HG03575 (cell line): Measurements from ENCODE around the gene DEGS1.

Experiments
- ATAC-seq: cut with Tn5 transposase; IDR thresholded peaks from one replicate; pipeline ENCODE4 v1.9.1; 2021; ENCODE audit not compliant: unreplicated experiment, insufficient number of reproducible peaks, low FRiP score; ENCODE audit errors: extremely low read depth

Gene DEGS1

DNA sequence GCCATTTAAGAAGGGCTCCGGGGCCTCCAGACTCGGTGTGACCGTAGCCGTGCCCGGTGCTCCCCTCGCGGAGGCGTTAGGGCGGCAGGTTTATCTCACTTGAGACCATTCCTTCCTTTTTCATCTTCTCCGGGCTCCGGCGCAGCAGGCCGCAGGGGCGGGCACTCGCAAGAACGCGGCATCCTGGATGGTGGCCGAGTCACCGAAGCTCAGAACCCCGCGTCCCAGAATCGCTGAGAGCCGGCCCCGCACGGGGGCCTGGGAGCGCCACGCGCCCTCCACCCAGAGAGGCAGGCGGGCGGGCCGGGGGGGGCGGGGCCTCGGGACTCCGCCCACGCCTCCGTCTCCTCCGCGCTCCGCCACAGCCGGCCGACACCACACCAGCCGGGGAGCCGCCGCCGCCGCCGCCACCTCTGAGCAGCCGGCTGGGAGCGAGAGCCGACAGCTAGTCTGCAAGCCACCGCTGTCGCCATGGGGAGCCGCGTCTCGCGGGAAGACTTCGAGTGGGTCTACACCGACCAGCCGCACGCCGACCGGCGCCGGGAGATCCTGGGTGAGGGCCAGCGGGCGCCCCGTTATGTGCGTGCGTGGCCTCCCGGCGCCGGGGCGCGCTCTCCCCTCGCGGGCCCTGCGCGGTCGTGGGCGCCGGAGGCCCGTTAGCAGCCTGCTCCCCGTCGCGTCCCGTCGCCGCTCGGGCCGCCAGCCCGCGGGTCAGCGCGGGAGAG is at the start of gene DEGS1:
DEGS1 (plus strand) TSS at position 375 of the 725 bp plus-strand sequence; CDS start at position 472, 97 bp downstream.
- ATAC-seq: peak; percentile 21

DNA sequence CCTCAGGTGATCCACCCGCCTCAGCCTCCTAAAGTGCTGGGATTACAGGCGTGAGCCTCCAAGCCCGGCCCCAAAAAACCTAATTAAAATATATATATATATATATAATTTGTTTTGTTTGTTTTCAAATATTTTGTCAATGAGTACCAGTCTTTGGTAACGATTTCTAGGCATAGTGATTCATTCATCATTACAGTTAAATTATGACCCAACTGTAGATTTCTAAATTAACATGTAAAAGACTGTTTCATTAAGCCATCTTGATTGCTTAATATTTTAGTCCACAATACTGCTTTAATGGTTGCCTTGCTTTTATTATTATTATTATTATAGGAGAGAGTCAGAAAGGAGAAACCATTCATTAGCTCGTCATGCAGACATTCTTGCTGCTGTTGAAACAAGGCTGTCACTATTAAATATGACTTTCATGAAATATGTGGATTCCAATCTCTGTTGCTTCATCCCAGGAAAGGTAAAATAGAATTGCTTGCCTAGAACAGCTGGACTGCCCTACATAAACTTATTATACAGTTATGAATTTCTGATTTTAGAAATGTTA is 49.2 kb upstream of the DEGS1 start:
- no peak for ATAC-seq

DNA sequence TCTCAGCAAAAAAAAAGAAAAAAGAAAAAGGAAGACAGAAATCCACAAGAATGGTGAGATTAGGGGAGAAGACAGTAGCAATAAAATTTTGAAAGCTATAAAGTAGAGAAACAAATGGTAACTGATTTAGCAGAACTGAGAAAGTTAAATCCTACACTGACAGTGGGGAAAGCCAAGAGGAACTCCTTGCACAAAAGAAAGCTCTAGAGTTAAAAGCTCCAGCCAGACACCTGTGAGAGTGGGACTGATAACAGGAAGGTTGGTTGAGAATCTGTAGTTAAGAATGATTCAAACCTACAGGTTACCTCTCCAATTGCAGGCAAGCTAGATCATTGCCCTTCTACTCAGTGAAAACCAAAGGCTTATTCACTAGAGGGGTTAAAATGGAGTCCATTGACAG is 45.5 kb upstream of the DEGS1 start:
- ATAC-seq: no peak

DNA sequence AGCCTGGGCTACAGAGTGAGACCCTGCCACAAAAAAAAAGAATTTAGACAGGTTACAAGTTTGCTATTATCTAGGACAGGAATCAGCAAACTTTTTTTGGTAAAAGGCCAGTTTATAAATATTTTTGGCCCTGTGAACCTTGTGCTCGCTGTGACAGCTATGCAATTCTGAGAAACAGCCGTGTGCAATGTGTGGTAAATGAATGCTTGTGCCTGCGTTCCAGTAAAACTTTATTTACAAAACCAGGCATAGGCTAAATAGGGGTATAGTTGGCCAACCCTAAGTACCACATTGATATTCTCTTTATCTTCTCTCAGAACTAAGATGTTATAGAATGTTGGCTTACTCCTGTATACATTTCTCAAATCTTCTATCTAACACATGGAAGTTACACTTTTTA is 44.8 kb upstream of the DEGS1 start:
- no peak for ATAC-seq

DNA sequence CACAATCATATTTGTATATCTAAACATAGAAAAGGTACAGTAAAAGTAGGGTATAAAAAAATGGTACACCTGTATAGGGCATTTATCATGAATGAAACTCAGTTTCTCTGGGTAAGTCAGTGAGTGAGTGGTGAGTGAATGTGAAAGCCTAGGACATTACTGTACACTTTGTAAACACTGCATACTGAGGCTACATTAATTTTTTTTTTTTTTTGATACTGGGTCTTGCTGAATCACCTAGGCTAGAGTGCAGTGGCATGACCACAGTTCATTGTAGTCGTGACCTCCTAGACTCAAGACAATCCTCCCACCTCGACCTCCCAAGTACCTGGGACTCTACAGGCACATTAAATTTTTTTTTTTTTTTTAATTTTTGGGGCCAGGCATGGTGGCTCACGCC is 41.3 kb upstream of the DEGS1 start:
- ATAC-seq: no peak

DNA sequence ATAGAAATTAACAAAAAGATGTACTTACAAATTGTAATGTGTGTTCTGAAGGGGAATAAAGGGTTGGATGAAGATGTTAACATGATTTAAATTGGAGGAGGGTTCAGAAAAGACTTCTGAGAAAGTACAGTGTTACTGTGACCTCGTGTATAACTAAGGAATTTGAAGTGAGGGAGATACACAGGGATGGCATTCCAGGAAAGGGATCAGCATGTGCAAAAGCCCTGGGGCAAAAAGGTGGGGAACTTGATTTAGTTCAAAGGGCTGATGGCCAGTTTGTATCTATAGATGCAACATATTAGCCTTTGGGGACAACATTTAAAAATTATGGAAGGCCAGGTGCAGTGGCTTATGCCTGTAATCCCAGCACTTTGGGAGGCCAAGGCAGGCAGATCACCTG is 33.3 kb upstream of the DEGS1 start:
- no peak for ATAC-seq

DNA sequence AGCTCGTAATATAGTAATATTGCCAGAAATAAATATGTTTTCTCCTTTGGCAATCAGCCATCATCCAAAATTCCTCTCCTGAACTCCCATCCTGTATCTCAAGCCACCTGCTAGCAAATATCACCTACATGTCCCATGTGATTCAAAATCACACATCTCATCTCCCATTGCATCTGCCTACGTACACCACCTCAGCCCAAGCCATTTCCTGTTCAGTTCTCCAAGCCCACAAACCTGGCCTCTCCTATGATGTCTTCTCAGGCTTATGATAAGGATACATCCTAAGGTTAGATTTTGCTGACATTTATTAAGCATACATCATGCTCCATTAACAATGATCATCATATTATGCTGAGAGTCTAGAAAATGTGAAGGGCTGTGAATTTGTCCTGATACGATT is 31.9 kb upstream of the DEGS1 start:
- no peak for ATAC-seq

DNA sequence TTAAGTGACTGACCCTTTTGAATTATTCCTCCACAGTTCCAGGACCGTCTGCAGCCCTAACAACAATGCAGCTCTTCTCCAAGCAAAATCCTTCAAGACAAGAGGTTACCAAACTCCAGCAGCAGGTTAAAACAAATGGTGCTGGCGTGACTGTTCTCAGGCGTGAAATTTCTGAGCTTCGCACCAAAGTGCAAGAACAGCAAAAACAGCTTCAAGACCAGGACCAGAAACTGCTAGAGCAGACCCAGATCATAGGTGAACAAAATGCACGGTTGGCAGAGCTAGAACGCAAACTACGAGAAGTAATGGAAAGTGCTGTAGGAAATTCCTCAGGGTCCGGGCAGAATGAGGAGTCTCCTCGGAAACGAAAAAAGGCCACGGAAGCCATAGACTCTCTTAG is 25.7 kb upstream of the DEGS1 start:
- no peak for ATAC-seq

DNA sequence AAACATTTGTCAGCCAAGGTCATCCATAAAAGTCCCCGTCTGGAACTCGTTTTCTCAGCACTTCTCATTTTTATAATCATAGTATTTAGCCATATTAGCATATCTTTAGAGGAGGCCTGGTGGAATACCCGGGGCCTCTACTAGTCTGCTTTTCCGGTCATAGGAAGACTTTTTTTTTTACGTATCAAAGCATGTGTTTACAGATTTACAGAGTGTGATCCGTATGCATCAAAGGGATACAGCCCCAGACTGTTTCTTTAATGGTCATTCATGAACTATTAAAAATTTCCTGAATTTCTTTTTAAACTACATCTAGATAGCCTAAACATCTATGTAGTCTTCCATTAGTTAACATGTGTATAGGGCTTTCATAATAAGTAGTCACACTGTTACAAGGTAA is 23.5 kb upstream of the DEGS1 start:
- ATAC-seq: no peak

DNA sequence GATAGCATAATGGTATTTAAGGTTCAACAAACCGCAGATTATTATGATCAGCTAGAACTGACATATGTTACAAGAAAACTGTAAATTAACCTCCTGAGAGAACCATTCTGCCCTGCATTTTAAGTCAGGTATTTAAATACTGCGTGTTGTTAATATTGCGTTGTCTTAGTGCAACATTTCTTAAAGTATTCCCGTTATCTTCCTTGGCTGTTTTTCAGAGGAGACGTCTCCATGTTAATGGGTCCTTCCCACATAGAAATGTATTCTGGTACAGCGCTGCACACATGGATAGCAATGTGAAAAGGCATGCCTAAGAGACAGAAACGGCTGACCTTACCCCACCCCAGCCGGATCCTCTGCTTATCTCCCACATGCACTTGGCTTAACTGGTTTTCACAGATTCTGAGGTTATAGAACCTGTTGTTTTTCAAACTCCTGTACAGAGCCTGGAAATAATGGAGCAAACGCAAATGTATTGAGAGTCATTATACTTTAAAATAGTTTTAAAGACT is 22.8 kb upstream of the DEGS1 start:
- no peak for ATAC-seq

DNA sequence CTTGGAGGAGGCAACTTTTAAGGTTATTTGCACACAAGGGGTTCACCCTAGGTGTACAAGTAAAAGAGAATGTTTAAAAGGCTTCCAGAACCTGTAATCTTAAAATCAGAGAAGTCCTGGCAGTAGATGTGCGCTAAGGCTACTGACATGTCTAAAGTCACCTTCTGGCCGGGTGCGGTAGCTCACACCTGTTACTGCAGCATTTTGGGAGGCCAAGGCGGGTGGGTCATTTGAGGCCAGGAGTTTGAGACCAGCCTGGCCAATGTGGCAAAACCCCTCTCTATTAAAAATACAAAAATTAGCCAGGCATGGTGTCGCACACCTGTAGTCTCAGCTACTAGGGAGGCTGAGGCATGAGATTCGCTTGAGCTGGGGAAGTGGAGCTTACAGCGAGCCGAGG is 20.3 kb upstream of the DEGS1 start:
- ATAC-seq: no peak

DNA sequence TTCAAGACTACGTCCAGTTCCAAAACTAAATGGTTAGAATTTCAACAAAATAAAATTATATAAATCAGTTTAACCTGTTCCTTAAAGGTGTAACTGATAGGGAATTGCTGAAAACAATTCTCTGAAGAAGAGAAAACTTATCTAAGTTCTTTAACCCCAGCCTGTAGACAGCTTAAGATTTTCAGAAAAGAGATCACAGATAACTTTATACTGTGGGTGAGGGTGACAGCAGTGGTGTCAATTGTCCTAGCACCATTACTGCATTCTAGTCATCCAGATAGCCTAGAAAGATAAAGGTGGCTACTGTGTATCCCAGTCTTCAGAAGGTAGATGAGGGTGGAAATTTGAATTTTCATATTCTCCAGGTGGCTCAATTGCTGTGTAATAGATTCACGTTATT is 19.7 kb upstream of the DEGS1 start:
- ATAC-seq: no peak

DNA sequence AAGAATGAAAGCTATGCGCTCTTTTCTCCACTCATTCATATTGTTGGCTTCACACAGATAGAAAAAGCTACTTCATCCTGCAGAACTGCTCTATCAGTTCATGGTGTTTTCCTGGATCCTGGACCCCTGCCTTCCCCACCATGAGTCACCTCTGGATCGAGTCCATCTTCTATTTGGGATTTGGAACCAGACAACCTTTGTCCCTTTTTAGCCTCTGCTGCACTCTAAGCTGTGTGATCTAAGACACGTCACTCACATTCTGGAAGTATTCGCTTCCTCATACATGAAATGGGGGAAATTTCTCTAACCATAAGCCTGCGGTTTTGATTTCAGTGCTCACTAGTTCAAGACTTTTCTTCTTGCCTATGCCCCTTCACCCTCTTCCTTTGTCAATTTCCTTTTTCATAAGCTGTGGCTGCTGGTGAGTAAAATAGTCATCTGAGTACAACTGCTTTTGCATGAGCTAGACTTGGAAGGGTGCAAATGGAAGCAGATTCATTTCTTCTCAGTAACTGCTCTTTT is 14.1 kb upstream of the DEGS1 start:
- ATAC-seq: peak; percentile 88

DNA sequence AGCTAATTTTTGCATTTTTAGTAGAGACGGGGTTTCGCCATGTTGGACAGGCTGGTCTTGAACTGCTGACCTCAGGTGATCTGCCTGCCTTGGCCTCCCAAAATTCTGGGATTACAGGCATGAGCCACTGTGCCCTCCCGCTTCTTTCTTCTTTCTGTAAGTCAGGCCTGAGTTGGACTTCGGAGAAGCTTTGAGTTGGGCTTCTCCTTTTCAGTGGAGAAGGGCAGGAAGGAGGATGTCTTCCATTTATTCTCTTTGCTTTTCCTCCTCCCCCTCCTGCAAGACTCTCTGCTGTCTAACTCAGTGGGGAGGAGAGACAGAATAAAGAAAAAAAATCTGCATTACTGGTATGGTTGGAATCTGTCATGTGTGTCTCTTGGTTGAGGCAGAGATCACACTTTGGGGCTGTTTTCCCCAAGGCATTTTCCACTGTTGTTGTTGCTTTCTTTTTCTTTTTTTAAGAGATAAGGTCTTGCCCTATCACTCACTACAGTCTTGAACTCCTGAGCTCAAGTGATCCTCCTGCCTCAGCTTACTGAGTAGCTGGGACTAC is 13.2 kb upstream of the DEGS1 start:
- no peak for ATAC-seq

DNA sequence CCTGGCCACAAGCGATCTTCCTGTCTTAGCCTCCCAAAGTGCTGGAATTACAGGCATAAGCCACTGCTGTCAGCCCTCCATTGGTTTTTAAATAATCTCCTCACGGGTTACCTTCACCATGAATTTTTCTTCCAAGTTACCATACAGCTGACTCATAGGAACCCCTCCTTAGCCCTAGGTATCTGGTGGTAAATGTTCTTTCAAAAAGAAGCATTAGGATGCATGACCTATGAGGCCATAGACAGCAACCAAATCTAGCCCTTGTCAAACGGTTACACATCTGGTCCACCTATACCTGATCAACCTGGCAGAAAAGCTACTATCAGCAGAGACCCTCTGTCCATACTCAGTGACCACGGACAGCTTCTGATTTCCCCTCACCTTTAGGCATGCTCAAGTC is 12.7 kb upstream of the DEGS1 start:
- ATAC-seq: no peak

DNA sequence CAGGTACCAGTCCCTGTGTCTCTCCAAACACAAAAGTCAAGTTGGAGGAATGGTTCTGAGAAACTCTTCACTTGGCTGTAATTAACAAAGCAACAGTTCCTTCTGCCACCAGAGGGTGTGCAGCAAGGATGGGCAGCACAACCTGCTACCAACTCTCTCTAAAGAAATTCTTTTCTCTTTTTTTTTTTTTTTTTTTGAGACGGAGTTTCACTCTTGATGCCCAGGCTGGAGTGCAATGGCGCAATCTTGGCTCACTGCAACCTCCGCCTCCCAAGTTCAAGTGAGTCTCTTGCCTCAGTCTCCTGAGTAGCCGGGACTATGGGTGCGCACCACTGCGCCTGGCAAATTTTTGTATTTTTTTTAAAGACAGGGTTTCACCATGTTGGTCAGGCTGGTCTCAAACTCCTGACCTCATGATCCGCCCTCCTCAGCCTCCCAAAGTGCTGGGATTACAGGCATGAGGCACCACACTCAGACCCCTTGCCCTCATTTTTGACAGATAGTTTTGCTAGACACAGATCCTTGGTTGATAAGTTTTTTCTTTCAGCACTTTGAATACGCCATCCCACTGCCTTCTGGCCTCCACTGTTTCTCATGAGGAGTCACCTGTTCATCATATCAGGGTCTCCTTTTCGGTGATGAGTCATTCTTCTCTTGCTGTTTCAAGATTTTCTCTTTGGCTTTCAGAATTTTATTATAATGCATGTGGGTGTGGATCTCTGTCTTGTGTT is 12.1 kb upstream of the DEGS1 start:
- no peak for ATAC-seq

DNA sequence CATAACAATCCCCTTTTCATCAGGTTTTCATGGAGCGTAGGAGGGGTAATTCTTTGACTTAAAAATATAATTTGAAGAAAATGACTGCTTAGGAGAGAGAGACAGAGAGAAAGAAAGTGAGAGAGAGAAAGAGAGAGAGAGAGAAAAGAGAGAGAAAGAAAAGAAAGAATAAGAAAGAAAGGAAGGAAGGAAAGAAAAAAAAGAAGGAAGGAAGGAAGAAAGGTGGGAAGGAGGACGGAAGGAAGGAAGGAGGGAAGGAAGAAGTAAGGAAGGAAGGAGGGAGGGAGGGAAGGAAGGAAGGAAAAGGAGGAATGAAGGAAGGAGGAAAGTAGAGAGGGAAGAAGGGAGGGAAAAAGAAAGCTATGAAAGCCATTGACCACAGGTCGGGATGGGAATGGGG is 10.8 kb upstream of the DEGS1 start:
- no peak for ATAC-seq

DNA sequence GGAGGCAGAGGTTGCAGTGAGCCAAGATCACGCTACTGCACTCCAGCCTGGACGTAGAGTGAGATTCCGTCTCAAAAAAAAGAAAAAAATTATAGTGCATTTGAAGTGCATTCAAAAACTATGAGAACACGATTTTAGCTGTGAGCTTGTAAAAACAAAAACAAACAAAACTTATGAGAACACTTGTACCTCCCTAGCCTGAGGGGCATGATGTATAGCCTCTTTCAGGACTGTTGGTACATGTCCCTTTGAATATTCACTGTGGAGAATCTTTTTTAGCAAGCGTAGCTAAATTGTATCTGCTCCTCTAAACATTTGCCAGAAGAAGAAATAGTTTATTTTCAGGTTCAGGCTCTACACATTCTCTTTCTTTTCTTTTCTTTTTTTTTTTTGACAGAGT is 9.5 kb upstream of the DEGS1 start:
- no peak for ATAC-seq

DNA sequence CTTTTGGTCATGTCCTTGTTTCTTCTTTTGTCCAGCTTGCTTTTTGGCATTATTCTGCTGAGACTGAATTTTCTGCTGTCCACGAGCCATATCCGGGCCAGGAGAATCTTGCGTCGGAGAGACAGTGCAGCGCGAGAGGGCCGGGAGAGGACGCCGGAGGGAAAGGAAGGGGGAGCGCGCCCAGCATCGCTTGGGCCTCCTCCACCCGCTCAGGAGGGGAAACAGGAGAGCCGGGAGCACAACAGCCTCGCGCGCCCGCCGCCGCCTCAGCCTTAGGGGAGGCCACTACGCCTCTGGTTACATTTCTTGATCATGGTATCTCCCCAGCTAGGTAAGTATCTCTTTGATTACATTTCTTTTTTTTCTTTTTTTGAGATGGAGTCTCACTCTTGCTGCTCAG is 7.4 kb upstream of the DEGS1 start:
- ATAC-seq: no peak
